RPMI8226 (cell line): ENCODE measurements around the gene ZNF319.
"Not testable (repeated sequence)": the region's sequence is repeated elsewhere in the genome, so short reads cannot be mapped to it uniquely, and the experiment has no call there.

Experiments
- DNase-seq: peaks from one replicate; pipeline ENCODE4 v3.0.0-alpha.2; 2015

Gene ZNF319

GRCh38 chr16:57996406-57997175 is 3.9 kb downstream of the ZNF319 start:
- DNase-seq: no peak

- DNase-seq: no peak
These were observed 4.6 kb downstream of the ZNF319 start for GRCh38 chr16:57995721-57996405.

- DNase-seq: peak; percentile 83
These were observed 5.7 kb downstream of the ZNF319 start for GRCh38 chr16:57994778-57995177.

GRCh38 chr16:57994361-57994760 is 6.1 kb downstream of the ZNF319 start:
- no peak for DNase-seq

GRCh38 chr16:57993897-57994296 is 6.6 kb downstream of the ZNF319 start:
- DNase-seq: no peak

GRCh38 chr16:57993438-57993837 is 7.0 kb downstream of the ZNF319 start:
- DNase-seq: no peak

GRCh38 chr16:57992084-57992483 is 8.4 kb downstream of the ZNF319 start:
- no peak for DNase-seq

GRCh38 chr16:57991551-57992059 is 8.9 kb downstream of the ZNF319 start:
- DNase-seq: no peak

GRCh38 chr16:57988929-57989328 is 11.5 kb downstream of the ZNF319 start:
- no peak for DNase-seq

GRCh38 chr16:57987441-57988177 is 12.9 kb downstream of the ZNF319 start:
- DNase-seq: no peak

- DNase-seq: no peak
These were observed 14.3 kb downstream of the ZNF319 start for GRCh38 chr16:57986196-57986595.

- peak; percentile 18 for DNase-seq
These were observed 15.0 kb downstream of the ZNF319 start for GRCh38 chr16:57985204-57986181.

GRCh38 chr16:57984443-57985203 is 15.8 kb downstream of the ZNF319 start:
- DNase-seq: peak; percentile 94

- DNase-seq: no peak
These were observed 18.1 kb downstream of the ZNF319 start for GRCh38 chr16:57982385-57982784.

GRCh38 chr16:57981636-57982035 is 18.8 kb downstream of the ZNF319 start:
- no peak for DNase-seq

GRCh38 chr16:57979006-57979585 is 21.4 kb downstream of the ZNF319 start:
- DNase-seq: no peak

GRCh38 chr16:57978070-57978465 is 22.4 kb downstream of the ZNF319 start:
- DNase-seq: not testable (repeated sequence)

GRCh38 chr16:57977418-57978069 is 22.9 kb downstream of the ZNF319 start:
- peak; percentile 42 for DNase-seq

GRCh38 chr16:57976331-57976796 is 24.1 kb downstream of the ZNF319 start:
- DNase-seq: peak; percentile 41

- DNase-seq: no peak
These were observed 28.2 kb downstream of the ZNF319 start for GRCh38 chr16:57972306-57972705.
